ENCODE data around the gene ZNF460.

- TF ChIP-seq POLR2A (IDR thresholded peaks at IDR 0.05) = no peak
- TF ChIP-seq, protein P1, sequence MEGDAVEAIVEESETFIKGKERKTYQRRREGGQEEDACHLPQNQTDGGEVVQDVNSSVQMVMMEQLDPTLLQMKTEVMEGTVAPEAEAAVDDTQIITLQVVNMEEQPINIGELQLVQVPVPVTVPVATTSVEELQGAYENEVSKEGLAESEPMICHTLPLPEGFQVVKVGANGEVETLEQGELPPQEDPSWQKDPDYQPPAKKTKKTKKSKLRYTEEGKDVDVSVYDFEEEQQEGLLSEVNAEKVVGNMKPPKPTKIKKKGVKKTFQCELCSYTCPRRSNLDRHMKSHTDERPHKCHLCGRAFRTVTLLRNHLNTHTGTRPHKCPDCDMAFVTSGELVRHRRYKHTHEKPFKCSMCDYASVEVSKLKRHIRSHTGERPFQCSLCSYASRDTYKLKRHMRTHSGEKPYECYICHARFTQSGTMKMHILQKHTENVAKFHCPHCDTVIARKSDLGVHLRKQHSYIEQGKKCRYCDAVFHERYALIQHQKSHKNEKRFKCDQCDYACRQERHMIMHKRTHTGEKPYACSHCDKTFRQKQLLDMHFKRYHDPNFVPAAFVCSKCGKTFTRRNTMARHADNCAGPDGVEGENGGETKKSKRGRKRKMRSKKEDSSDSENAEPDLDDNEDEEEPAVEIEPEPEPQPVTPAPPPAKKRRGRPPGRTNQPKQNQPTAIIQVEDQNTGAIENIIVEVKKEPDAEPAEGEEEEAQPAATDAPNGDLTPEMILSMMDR (IDR thresholded peaks at IDR 0.05) = no peak
Observed at GRCh38 chr19:57241176-57241575, 39.1 kb upstream of the ZNF460 start.
